GM12864 (cell line): ENCODE data around the gene UBL4B.

Experiments
- DNase-seq: peaks from one replicate; pipeline ENCODE4 v3.0.0-alpha.2; 2011; ENCODE audit warnings: low read depth
- H3K4me3 ChIP-seq: 2 replicates; pipeline ENCODE4 v1.5.1; 2011; ENCODE audit warnings: mild to moderate bottlenecking, low read depth, low read length, control low read depth
- TF ChIP-seq, protein P1 (sequence below): IDR thresholded peaks from 2 replicates; pipeline ENCODE4 v1.5.1; 2011; ENCODE audit warnings: low read depth, mild to moderate bottlenecking, moderate library complexity, low read length, control low read depth, inconsistent platforms; ENCODE audit errors: missing control alignments

UBL4B gene

GRCh38 chr1:110067893-110068645 lies 44.2 kb upstream of the UBL4B start:
- DNase-seq = no peak
- TF ChIP-seq, protein P1, sequence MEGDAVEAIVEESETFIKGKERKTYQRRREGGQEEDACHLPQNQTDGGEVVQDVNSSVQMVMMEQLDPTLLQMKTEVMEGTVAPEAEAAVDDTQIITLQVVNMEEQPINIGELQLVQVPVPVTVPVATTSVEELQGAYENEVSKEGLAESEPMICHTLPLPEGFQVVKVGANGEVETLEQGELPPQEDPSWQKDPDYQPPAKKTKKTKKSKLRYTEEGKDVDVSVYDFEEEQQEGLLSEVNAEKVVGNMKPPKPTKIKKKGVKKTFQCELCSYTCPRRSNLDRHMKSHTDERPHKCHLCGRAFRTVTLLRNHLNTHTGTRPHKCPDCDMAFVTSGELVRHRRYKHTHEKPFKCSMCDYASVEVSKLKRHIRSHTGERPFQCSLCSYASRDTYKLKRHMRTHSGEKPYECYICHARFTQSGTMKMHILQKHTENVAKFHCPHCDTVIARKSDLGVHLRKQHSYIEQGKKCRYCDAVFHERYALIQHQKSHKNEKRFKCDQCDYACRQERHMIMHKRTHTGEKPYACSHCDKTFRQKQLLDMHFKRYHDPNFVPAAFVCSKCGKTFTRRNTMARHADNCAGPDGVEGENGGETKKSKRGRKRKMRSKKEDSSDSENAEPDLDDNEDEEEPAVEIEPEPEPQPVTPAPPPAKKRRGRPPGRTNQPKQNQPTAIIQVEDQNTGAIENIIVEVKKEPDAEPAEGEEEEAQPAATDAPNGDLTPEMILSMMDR = no peak
- no peak overlapping the region for H3K4me3 ChIP-seq

GRCh38 chr1:110068646-110069403 lies 43.4 kb upstream of the UBL4B start:
- no peak for DNase-seq
- H3K4me3 ChIP-seq = no peak overlapping the region
- TF ChIP-seq, protein P1 = no peak

- no peak overlapping the region for H3K4me3 ChIP-seq
- no peak for DNase-seq
- TF ChIP-seq, protein P1 = no peak
Observed at GRCh38 chr1:110069404-110070281, 42.6 kb upstream of the UBL4B start.

DNA sequence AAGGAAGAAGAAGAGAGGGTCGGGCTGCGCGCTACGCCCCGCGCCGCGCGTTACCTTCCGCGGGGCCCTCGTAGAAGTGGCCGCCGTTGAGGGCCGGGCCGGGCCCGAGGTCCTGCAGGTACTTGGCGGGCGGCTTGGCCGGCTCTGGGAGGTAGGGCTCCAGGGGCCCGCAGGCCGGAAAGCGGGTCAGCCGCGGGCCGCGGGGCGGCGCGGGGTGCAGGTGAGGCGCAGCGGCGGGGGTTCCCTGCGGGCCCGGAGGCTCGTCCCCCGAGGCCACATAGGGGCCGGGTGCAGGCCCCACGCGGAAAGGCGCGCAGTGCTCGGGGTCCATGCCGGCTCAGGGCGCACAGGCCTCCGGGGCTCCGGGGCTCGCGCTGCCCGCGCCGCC lies 42.0 kb upstream of the UBL4B start:
- TF ChIP-seq, protein P1 = no peak
- no peak for DNase-seq
- H3K4me3 ChIP-seq = no peak overlapping the region

- TF ChIP-seq, protein P1 = no peak
- no peak for DNase-seq
- no peak within 1 kb of the TSS for H3K4me3 ChIP-seq
Observed at GRCh38 chr1:110070671-110071242, 41.5 kb upstream of the UBL4B start, which contains the start of gene ALX3. Gene ALX3, minus strand, starts transcription at chr1:110070672. Its CDS starts 60 bp downstream, at chr1:110070612.

- no peak overlapping the region for H3K4me3 ChIP-seq
- no peak for DNase-seq
- TF ChIP-seq, protein P1 = no peak
Observed at GRCh38 chr1:110074166-110074565, 38.1 kb upstream of the UBL4B start.
